GM10248 (cell line): ENCODE results near the gene GRK4.
A peak's percentile ranks its signal among the peaks of the same experiment; 100 is the strongest.

Experiments
- CTCF ChIA-PET: fragments of 300-600 bp; sonication (Branson Sonifier 250); formaldehyde crosslinking; extraction: SDS; loops from one replicate; lab custom pipeline; 2021; ENCODE audit warnings: antibody characterized with exemption; lab: Yijun Ruan, JAX
- POLR2A ChIA-PET: fragments of 350-650 bp; sonication (Branson Sonifier 250); formaldehyde crosslinking; extraction: SDS; loops from one replicate; lab custom pipeline; 2020; ENCODE audit warnings: antibody characterized with exemption; lab: Yijun Ruan, JAX
- DNase-seq: peaks from one replicate; pipeline ENCODE4 v3.0.0; 2012; ENCODE audit errors: extremely low spot score
- TF ChIP-seq, protein P1 (sequence below): IDR thresholded peaks from 2 replicates; pipeline ENCODE4 v1.5.1; 2012; ENCODE audit warnings: mild to moderate bottlenecking, low read depth; ENCODE audit errors: extremely low read depth, missing control alignments, control extremely low read depth

The GRK4 gene

GRCh38 chr4:3010577-3010976 lies 47.2 kb downstream of the GRK4 start:
- TF ChIP-seq, protein P1, sequence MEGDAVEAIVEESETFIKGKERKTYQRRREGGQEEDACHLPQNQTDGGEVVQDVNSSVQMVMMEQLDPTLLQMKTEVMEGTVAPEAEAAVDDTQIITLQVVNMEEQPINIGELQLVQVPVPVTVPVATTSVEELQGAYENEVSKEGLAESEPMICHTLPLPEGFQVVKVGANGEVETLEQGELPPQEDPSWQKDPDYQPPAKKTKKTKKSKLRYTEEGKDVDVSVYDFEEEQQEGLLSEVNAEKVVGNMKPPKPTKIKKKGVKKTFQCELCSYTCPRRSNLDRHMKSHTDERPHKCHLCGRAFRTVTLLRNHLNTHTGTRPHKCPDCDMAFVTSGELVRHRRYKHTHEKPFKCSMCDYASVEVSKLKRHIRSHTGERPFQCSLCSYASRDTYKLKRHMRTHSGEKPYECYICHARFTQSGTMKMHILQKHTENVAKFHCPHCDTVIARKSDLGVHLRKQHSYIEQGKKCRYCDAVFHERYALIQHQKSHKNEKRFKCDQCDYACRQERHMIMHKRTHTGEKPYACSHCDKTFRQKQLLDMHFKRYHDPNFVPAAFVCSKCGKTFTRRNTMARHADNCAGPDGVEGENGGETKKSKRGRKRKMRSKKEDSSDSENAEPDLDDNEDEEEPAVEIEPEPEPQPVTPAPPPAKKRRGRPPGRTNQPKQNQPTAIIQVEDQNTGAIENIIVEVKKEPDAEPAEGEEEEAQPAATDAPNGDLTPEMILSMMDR = no peak
- POLR2A ChIA-PET = no interaction called here
- DNase-seq = no peak
- CTCF ChIA-PET = interaction anchor here (1.5 to 2.4 kb wide), 4 partner anchors 15 to 29 kb away, joined by 4 to 7 read pairs (median 6); no protein-coding TSS in a partner anchor

DNA sequence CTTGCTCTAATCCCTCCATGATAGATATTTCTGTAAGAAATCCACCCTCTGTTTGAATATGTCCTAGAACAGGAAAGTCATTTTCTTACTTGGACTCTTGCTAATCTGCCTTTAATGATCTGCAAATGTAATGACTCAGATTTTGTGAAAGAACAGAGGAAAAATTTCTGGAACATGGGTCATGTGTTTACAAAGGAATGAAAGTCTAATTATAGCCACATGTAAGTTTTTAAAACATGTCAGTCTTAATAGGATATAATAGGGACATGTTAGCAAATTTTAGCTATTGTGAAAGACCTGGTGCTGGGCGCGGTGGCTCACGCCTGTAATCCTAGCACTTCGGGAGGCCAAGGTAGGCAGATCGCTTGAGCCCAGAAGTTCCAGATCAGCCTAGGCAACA lies 47.6 kb downstream of the GRK4 start:
- POLR2A ChIA-PET = no interaction called here
- DNase-seq = no peak
- CTCF ChIA-PET = interaction anchor here (2.4 kb wide), 1 partner anchor 15 kb away, joined by 6 read pairs; no protein-coding TSS in a partner anchor
- TF ChIP-seq, protein P1 = no peak

DNA sequence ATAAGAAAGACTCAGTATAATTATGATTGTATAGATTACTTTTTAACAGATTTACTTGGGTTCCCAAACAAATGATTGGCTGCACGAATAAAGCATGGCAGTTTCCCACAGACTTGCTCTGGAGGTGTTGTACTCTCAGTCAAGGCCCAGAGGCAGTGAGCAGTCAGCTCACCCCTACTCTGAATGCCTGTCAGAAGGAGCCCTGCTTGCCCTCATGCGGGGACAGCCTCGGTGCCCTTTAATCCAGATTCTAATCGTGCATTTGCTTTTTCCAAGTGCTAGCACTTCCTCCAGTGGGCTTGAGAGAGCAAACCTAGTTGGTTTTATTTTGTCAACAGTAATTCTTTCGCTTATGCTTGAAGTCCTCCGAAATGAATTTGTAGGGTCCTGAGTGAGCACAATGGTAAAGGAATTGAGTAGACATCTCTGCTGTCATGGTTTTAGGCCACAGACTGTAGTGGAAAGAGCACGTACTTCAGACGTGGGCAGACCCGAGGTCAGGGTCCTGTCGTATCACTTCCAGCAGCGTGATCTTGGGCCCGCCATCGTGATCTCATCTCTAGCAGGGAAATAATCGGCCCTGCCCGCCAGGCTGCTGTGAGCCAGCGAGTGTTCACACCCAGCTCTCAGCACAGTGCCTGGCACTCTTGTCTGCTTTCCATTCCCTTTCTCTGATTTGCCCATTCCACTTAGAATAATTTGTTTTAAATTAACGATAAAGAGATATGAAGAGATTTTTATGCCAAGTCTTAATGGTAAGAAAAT lies 48.3 kb downstream of the GRK4 start:
- CTCF ChIA-PET = no interaction called here
- POLR2A ChIA-PET = no interaction called here
- no peak for DNase-seq
- TF ChIP-seq, protein P1 = no peak

DNA sequence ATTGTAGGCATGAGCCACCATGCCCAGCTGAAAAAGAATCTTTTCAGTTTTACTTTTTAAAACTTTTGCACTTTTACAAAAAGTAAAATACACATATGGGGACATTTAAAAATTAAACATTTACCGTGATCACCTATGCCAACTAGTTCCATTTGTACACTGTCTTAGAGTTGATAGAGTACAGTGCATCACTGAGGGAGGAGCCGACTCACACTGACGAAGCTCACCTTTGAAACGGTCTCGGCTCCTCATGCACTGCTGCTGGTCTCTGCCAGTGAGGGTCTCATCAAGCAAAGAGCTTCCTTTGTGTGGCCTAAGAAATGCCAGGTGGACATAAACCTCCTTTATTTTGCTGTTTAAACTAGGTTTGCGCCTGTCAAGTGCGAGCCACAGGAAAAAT lies 50.0 kb downstream of the GRK4 start:
- no peak for DNase-seq
- TF ChIP-seq, protein P1 = no peak
- ChIA-PET POLR2A (interaction anchor here (0.7 kb wide), 1 partner anchor 74 kb away, joined by 3 read pairs; no protein-coding TSS in a partner anchor), CTCF (interaction anchor here (0.9 to 3.1 kb wide), 9 partner anchors 9 to 57 kb away, joined by 3 to 12 read pairs (median 4); no protein-coding TSS in a partner anchor)

- TF ChIP-seq, protein P1 = no peak
- peak; percentile 78 for DNase-seq
- POLR2A ChIA-PET = interaction anchor here (0.7 to 1.2 kb wide), 2 partner anchors 28 to 75 kb away, joined by 3 to 4 read pairs; no protein-coding TSS in a partner anchor
- CTCF ChIA-PET = interaction anchor here (0.9 to 3.1 kb wide), 8 partner anchors 10 to 58 kb away, joined by 3 to 12 read pairs (median 4); no protein-coding TSS in a partner anchor
Measured at GRCh38 chr4:3013839-3014350, 50.5 kb downstream of the GRK4 start.

DNA sequence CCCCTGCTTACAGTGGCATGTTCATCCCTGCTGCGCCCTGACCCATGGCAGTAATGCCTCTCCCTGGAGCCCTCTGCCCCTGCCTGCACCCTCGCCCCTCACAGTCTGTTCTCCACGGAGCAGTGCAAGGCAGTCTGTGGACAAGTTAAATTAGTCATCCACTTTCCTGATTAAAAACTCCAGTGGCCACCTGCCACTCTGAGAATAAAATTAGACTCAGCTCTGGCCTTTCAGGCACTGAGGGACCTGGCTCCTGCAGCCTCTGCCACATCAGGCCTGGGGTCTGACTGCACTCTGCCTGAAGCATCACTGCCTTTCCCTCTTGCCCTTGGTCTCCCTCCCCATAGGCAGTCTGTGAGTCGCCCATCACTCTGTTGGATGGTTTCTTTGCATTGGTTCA lies 53.6 kb downstream of the GRK4 start:
- no peak for DNase-seq
- POLR2A ChIA-PET = no interaction called here

More for the DNA sequence above, 53.6 kb downstream of the GRK4 start:
- TF ChIP-seq, protein P1 = no peak
- CTCF ChIA-PET = interaction anchor here (1.2 kb wide), 1 partner anchor 16 kb away, joined by 4 read pairs; no protein-coding TSS in a partner anchor
